Measurements from ENCODE around the gene MYL6. TPM values are rescaled to one million over a fixed set of nuclear protein-coding genes. Genes with fewer than 3 reads are reported as not detected.

The MYL6 gene
- total RNA-seq, 2 donors from 2014 or later = 974 to 1,528 TPM

DNA sequence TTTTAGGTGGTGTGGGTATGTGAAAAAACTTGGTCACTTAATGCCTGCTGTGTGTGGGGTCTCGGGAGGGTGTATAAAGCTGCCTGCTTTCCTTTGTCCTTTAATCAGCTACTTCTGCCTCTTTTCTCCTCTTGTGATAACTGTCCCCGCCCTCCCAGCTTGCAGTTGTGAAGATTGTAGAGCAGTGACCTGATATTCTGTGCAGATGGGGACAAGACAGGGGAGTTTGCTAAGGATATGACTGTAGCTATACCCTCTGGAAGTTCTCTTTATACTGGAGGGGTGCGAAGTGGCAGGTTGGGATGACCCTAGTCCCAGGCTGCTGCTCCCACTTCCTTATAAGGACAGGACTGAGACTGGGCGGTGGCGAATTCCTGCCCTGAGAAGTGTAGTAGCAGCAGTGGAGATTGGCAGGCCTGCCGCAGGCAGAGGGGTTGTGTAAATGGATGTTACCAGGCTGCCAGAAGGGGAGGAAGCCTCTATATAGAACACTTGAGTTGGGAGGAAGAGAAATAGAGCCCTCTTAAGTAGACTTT lies 835 bp downstream of the MYL6 start:
- peak; percentile 11 for ATAC-seq (replicated peaks)
- Mint-ChIP-seq H3K27me3 (no peaks in the 10 kb centered on the region), H3K36me3 (ENCODE audit: low read depth) (peaks cover 84% of the 10 kb centered on the region), H3K9me3 (no peaks in the 10 kb centered on the region), H3K4me3 (peak overlapping the region; percentile 99), H3K27ac (peak overlapping the region; percentile 92), H3K4me1 (peaks cover 14% of the 10 kb centered on the region)

DNA sequence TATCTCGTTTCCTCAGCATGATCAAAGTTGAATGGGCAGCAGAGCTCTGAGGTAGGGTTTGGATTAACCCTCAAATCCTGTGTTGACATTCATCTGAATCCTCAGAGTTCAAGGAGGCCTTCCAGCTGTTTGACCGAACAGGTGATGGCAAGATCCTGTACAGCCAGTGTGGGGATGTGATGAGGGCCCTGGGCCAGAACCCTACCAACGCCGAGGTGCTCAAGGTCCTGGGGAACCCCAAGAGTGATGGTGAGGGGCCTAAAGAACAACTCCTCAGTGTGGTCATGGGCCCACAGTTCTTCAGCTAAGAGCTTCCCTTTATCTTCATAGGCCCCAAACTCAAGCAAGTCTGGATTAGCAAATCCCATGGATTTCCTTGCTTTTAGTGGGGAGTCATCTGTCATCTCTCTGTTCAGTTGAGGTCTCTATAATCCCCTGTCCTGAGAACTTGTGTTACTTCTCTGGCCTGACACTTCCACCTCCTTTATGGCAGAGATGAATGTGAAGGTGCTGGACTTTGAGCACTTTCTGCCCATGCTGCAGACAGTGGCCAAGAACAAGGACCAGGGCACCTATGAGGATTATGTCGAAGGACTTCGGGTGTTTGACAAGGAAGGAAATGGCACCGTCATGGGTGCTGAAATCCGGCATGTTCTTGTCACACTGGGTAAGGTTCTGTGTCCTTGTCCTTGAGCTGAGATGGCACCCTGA lies 1.5 kb downstream of the MYL6 start:
- peaks cover 91% of the 10 kb centered on the region for H3K36me3 Mint-ChIP-seq (ENCODE audit: low read depth)

DNA sequence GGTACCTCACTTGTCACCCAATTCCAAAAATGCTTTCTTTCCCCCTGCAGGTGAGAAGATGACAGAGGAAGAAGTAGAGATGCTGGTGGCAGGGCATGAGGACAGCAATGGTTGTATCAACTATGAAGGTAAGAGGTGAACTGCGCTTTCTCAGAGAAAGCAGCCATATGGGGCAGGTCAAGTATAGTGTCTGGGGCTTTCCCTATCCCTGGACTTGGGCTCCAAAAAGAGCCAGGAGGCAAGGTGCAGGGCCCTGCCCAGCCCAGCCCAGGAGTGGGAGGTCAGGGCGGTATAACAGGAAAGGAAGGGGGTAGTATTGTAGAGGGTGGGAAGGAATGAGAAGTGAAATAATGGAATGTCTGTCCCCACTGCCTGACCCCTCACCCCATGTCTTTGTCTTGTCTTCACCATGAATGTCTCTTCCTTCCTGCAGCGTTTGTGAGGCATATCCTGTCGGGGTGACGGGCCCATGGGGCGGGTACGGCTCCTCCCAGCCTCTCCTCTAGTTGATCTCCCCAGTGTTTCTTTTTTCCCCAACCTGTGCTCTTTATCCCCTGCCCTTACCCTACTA lies 2.1 kb downstream of the MYL6 start:
- peaks cover 91% of the 10 kb centered on the region for H3K36me3 Mint-ChIP-seq (ENCODE audit: low read depth)
- H3K4me1 Mint-ChIP-seq = peaks cover 14% of the 10 kb centered on the region
- H3K27me3 Mint-ChIP-seq = no peaks in the 10 kb centered on the region
- no peaks in the 10 kb centered on the region for H3K9me3 Mint-ChIP-seq
- ATAC-seq (replicated peaks) = peak; percentile 38
- H3K4me3 Mint-ChIP-seq = peak overlapping the region; percentile 99
- peak overlapping the region; percentile 81 for H3K27ac Mint-ChIP-seq

More for the DNA sequence above, 1.5 kb downstream of the MYL6 start:
- ATAC-seq (replicated peaks) = no peak
- peaks cover 14% of the 10 kb centered on the region for H3K4me1 Mint-ChIP-seq
- H3K9me3 Mint-ChIP-seq = no peaks in the 10 kb centered on the region
- H3K4me3 Mint-ChIP-seq = peak overlapping the region; percentile 99
- H3K27me3 Mint-ChIP-seq = no peaks in the 10 kb centered on the region
- peak overlapping the region; percentile 92 for H3K27ac Mint-ChIP-seq

DNA sequence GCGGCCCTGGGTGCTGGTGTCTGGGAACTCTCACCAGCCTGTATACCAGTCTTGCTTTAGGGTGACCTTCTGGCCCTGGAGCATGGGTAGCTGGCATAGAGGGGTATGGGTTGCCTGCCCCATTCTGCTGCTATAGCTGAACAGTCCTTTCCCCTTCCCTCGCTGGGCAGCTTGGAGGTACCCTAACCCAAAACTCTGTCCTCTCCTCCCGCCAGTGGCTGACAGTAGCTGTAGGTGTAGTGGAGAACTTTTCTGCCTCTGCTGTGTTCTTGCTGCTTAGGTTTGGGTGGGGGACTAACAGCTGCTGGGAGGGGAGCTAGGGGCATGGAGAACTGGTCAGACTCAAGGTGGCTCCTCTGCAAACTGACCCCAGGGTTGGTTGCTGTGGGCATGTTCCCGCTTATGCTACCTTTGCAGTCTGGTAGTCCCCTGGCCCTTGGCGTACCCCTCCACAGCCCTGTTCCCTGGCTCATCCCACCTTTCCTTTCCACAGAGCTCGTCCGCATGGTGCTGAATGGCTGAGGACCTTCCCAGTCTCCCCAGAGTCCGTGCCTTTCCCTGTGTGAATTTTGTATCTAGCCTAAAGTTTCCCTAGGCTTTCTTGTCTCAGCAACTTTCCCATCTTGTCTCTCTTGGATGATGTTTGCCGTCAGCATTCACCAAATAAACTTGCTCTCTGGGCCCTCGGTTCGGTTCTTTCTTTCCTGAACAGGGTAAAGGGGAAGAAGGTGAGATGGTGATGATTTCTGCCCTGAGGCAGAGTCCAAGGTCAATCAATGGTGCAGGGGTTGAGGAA lies 2.9 kb downstream of the MYL6 start:
- Mint-ChIP-seq H3K4me1 (peaks cover 14% of the 10 kb centered on the region), H3K27me3 (no peaks in the 10 kb centered on the region), H3K9me3 (no peaks in the 10 kb centered on the region), H3K36me3 (ENCODE audit: low read depth) (peaks cover 91% of the 10 kb centered on the region), H3K27ac (peak overlapping the region; percentile 81), H3K4me3 (peak overlapping the region; percentile 99)
- ATAC-seq (replicated peaks) = no peak

DNA sequence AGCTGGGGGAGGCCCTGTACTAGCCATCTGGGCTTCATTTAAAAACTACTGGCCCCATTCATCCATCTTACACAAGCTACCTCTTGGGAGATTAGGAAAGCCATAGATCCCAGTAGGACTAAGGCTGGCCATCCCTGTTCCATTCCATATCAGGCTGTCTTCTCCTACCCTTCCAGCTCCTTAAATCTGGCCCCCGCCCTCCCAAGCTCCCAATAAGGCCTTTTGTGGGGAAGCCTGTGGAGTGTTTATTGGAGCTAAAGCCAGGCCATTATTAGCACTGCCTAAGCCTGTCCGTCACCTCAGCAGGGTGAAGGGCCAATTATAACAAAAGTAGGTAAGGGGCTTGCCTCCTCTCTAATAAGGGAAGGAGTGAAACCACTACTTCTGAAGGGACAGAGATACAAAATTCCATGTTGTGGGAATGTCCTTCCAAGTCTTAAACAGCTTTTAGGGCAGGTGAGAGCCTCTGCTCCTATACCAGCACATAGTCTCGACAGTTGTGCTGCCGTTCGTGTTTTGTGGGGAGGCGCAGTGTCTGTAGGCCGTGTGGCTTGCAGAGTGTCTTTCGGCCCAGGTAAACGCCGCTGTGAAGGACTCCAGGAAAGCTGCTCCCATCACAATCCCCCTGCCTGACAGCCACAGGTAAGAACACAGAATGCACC lies 3.7 kb downstream of the MYL6 start:
- H3K27ac Mint-ChIP-seq = peak overlapping the region; percentile 81
- H3K9me3 Mint-ChIP-seq = no peaks in the 10 kb centered on the region
- H3K4me1 Mint-ChIP-seq = peaks cover 14% of the 10 kb centered on the region
- peak overlapping the region; percentile 99 for H3K4me3 Mint-ChIP-seq
- H3K36me3 Mint-ChIP-seq (ENCODE audit: low read depth) = peaks cover 99% of the 10 kb centered on the region
- no peaks in the 10 kb centered on the region for H3K27me3 Mint-ChIP-seq
- no peak for ATAC-seq (replicated peaks)

DNA sequence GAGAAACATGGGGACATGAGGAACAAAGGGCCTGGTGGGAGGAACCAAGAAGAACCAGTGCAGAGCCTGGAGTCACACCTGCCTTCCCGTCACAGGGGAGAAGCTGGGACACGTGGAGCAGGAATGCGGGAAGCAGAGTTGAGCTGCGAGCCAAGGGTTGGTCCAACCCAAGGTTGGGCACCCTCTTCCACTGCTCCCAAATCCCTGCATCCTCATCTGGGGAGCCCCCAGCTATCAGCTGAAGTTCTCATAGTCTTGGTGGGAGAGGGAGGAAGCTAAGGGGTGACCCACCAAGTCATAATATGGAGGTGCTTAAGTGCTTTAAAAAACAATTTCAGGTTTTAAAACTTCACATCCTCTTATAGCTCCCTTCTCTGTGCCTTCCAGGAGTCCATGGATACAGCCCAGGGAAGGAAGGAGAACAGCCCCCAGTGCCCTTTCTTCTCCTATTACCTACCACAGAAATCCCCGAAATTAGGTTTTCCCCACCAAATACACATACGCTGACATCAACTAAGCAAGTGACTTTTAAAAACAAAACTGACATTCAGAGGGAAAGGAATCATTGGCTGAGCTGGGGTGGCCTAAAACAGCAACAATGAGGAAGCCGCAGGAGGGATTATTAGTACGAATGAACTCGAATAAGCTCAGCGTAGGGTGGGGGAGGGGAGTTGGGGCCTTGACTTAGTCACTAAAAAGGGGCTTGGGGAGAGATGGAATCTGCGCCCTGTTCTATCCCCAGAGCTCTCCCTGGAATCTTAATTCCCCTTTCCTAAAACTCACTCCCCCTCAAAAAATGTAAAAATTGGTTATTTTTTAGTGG lies 4.5 kb downstream of the MYL6 start:
- no peak for ATAC-seq (replicated peaks)
- Mint-ChIP-seq H3K4me1 (peaks cover 14% of the 10 kb centered on the region), H3K27me3 (no peaks in the 10 kb centered on the region), H3K36me3 (ENCODE audit: low read depth) (peaks cover 100% of the 10 kb centered on the region), H3K27ac (no peak overlapping the region), H3K9me3 (no peaks in the 10 kb centered on the region), H3K4me3 (peak overlapping the region; percentile 19)

DNA sequence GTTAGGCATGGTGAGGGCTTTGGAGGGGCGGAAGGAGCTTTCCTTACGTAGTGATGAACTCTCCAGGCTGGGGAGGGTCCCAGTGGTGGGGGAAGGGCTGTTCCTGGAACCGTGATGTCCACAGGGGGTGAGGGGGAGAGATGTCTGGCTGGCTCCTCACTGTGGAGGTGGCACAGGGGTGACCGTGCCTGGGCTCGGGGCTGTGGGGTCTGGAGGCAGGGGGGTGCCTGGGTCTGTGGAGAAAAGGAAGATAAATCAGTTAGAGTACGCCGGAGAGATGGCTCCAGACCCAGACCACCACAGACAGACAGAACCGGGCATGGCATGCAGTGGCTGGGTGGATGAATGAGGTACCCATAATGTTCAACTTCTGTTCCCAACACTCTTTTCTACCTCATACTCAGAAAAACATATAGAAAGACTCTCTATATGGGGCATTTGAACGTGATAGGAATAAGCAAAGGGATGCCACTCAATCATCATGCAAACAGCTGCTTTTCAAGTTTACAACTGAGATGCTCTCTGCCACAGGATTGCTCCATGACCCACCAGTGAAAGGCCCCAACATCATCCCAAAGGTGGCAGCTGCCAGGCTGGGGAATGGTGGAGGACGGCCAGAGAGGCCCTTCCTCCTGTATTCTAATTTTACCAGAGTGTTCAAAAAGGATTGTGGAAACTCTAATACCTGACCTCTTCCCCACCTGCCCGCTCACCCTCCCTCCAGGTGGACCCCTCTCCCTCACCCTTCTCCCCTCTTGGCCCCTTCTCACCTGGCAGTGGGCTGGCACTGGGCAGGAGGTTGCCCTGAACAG lies 5.6 kb downstream of the MYL6 start:
- Mint-ChIP-seq H3K9me3 (no peaks in the 10 kb centered on the region), H3K4me3 (no peak overlapping the region), H3K27me3 (no peaks in the 10 kb centered on the region), H3K27ac (peak overlapping the region; percentile 43), H3K4me1 (peaks cover 14% of the 10 kb centered on the region), H3K36me3 (ENCODE audit: low read depth) (peaks cover 100% of the 10 kb centered on the region)
- no peak for ATAC-seq (replicated peaks)

DNA sequence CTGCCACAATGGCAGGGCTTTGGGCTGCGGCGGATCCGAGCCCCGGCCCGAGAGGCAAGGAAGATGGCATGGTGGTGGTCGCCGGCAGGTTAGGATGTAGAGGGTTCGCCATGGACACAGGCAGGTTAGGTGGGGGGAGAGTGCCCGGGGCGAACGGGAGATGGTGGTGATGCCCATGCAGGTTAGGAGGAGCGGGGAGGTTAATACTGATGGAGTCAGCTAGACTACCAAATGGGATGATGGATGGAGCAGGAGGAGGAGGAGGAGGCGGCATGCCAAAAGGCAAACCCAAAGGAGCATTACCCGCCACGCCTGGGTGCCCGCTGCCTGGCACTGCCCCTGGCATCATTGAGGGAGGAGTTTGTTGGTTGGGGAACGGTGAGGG lies 6.2 kb downstream of the MYL6 start:
- Mint-ChIP-seq H3K4me3 (no peak overlapping the region), H3K27me3 (no peaks in the 10 kb centered on the region), H3K36me3 (ENCODE audit: low read depth) (peaks cover 100% of the 10 kb centered on the region), H3K27ac (peak overlapping the region; percentile 43), H3K9me3 (no peaks in the 10 kb centered on the region), H3K4me1 (peaks cover 14% of the 10 kb centered on the region)
- ATAC-seq (replicated peaks) = no peak

DNA sequence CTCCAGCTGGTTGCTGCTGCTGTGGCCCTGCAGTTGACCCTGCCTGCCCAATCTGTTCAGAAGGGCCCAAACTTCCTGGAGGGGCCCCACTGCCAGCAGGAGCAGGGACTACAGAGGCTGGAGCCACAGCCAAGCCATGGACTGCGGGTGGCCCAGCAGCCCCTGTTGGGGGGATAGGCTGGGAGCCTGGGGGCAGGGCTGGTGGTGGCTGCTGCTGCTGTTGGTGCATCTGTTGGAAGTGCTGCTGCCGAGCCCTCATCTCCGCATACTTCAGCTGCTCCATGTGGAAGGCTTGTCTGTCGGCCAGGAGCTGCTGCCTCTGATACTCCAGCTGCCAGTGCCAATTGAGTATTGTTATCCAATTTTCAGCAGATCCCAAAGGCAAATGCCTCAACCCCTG lies 7.2 kb downstream of the MYL6 start:
- Mint-ChIP-seq H3K27ac (peak overlapping the region; percentile 43), H3K9me3 (no peaks in the 10 kb centered on the region), H3K4me3 (no peak overlapping the region), H3K36me3 (ENCODE audit: low read depth) (peaks cover 100% of the 10 kb centered on the region), H3K27me3 (no peaks in the 10 kb centered on the region), H3K4me1 (peaks cover 8% of the 10 kb centered on the region)
- ATAC-seq (replicated peaks) = no peak

DNA sequence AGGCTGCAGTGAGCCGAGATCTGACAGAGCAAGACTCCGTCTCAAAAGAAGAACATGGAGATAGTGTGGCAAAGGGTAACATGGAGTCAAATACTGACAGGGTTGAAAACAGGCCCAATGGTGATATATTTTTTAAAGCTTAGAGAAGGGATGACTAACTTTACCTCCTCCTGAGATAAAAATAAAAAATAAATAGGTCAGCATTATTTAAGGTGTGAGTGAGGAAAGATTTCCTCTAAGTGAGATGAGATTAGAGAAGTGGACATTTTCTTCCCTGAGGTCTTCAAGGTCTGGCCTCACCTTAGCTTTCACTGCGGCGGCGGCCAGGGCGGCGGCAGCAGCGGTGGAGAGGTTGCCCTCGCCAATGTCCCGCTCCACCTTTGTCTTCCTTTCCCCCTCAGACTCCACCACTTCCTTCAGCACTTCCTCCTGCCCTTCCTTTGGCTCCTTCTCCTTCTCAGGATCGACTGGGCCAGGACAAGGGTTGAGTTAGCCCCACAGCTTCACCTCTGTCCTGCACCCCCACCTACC lies 11.1 kb downstream of the MYL6 start:
- Mint-ChIP-seq H3K9me3 (no peaks in the 10 kb centered on the region), H3K27ac (peak overlapping the region; percentile 85), H3K36me3 (ENCODE audit: low read depth) (peaks cover 100% of the 10 kb centered on the region), H3K4me1 (no peaks in the 10 kb centered on the region), H3K27me3 (no peaks in the 10 kb centered on the region), H3K4me3 (no peak overlapping the region)
- ATAC-seq (replicated peaks) = no peak

DNA sequence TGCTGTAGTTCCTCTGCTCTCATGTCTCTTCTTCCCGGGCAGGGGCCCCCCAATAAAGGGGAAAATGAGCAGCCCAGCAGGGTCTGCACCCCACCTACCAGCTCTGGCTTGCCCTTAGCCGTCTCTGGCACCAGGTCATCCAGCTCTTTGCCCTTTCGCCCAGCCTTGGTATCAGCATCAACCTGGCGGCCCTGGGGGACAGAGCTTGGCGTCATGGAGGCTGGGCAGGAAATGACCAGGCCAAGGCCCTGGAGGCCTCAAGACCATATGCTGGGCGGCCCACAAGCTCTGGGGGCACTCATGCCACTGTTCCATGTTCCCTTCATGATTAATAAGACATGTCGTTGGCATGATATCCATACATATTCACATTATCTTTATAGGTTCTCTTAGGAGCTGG lies 14.7 kb downstream of the MYL6 start:
- Mint-ChIP-seq H3K27me3 (no peaks in the 10 kb centered on the region), H3K36me3 (ENCODE audit: low read depth) (peaks cover 97% of the 10 kb centered on the region), H3K27ac (peak overlapping the region; percentile 36), H3K4me3 (no peak overlapping the region), H3K9me3 (no peaks in the 10 kb centered on the region), H3K4me1 (no peaks in the 10 kb centered on the region)
- no peak for ATAC-seq (replicated peaks)

DNA sequence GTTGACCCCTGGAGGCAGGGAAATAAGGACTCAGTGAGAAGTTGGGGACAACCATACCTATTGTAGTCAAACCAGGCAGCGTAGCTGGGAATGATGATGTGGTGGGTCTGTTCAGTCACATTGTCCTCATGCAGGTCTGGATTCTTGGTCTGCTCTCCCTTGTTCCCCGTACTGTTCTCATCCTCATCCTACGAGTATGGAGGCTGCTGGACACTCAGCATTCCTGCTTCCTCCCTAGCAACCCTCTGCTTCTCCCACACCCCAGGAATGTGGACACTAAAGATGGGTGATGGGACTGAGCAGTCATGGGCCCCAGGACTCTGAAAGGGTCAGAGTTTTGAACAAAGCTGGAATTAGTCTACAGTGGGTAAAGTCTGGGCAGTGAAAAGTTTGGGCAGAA lies 20.2 kb downstream of the MYL6 start:
- no peaks in the 10 kb centered on the region for H3K27me3 Mint-ChIP-seq
- no peak for ATAC-seq (replicated peaks)
- H3K27ac Mint-ChIP-seq = no peak overlapping the region
- H3K4me1 Mint-ChIP-seq = no peaks in the 10 kb centered on the region
- H3K9me3 Mint-ChIP-seq = no peaks in the 10 kb centered on the region
- no peak overlapping the region for H3K4me3 Mint-ChIP-seq
- peaks cover 97% of the 10 kb centered on the region for H3K36me3 Mint-ChIP-seq (ENCODE audit: low read depth)

DNA sequence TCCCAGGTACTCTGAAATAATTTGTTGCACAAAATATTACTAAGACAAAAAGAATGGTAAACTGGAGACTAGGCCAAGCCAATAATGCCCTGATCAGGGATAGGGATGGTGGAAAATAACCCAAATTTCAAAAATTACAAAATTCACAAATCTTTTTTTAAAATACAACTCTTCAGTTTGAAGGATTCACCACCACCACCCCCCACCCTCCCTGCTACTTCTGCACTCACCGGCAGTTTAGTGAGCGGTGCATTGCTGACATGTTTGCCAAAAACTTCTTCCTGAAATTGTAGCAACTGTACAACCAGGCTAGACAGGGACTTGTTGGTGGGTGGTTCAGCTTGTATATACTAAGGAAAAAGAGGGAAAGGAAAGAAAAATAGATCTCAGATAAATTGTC lies 28.8 kb downstream of the MYL6 start:
- ATAC-seq (replicated peaks) = no peak
- peaks cover 80% of the 10 kb centered on the region for H3K36me3 Mint-ChIP-seq (ENCODE audit: low read depth)
- no peaks in the 10 kb centered on the region for H3K27me3 Mint-ChIP-seq
- H3K4me1 Mint-ChIP-seq = peaks cover 25% of the 10 kb centered on the region
- peak overlapping the region; percentile 91 for H3K4me3 Mint-ChIP-seq
- no peaks in the 10 kb centered on the region for H3K9me3 Mint-ChIP-seq
- H3K27ac Mint-ChIP-seq = peak overlapping the region; percentile 91

Data from activated T-helper 17 cell treated with anti-CD3 and anti-CD28 coated beads, Interleukin-2, amount 50 U/mL, for 72 hours (primary cell).